SK-N-SH (cell line): Measurements from ENCODE around the gene PEPD.

Experiments
- CTCF ChIP-seq: fragments of 200-600 bp; sonication (generic); IDR thresholded peaks from 2 replicates; pipeline ENCODE4 v1.6.1; 2017; ENCODE audit warnings: antibody characterized with exemption, mild to moderate bottlenecking, moderate library complexity
- EZH2phosphoT487 ChIP-seq: fragments of 200-600 bp; sonication (generic); IDR thresholded peaks from 2 replicates; pipeline ENCODE4 v1.6.1; 2017; ENCODE audit warnings: low read depth, mixed run types, mild to moderate bottlenecking, antibody characterized with exemption, moderate library complexity, borderline replicate concordance
- FOSL2 ChIP-seq: IDR thresholded peaks from 2 replicates; pipeline ENCODE4 v1.4.0; 2012; ENCODE audit warnings: low read depth, mild to moderate bottlenecking, moderate library complexity, borderline replicate concordance
- GATA2 ChIP-seq: sonication (generic); formaldehyde crosslinking; IDR thresholded peaks from 2 replicates; pipeline ENCODE4 v1.5.0; 2020; ENCODE audit warnings: mild to moderate bottlenecking, missing genetic modification reagents
- MAX ChIP-seq: IDR thresholded peaks from 2 replicates; pipeline ENCODE4 v1.4.0; 2012; ENCODE audit warnings: low read depth
- NRF1 ChIP-seq: IDR thresholded peaks from 2 replicates; pipeline ENCODE4 v1.6.1; 2012; ENCODE audit warnings: low read depth, mild to moderate bottlenecking, low read length
- RCOR1 ChIP-seq: fragments of 150-350 bp; IDR thresholded peaks from 2 replicates; pipeline ENCODE4 v1.6.1; 2017; ENCODE audit warnings: antibody characterized with exemption, low read length
- REST ChIP-seq: IDR thresholded peaks from 2 replicates; pipeline ENCODE4 v1.6.1; 2012; ENCODE audit warnings: mild to moderate bottlenecking, low read depth, low read length, moderate library complexity
- RFX5 ChIP-seq: IDR thresholded peaks from 2 replicates; pipeline ENCODE4 v1.6.1; 2012; ENCODE audit warnings: mild to moderate bottlenecking, improper control_type of control experiment, low read length
- RXRA ChIP-seq: IDR thresholded peaks from 2 replicates; pipeline ENCODE4 v1.4.0; 2012; ENCODE audit warnings: low read depth, mild to moderate bottlenecking, borderline replicate concordance
- TAF1 ChIP-seq: IDR thresholded peaks from 2 replicates; pipeline ENCODE4 v1.6.1; 2012; ENCODE audit warnings: low read depth, mild to moderate bottlenecking, low read length, moderate library complexity, borderline replicate concordance
- USF2 ChIP-seq: fragments of 150-350 bp; IDR thresholded peaks from 2 replicates; pipeline ENCODE4 v1.6.1; 2017; ENCODE audit warnings: antibody characterized with exemption, low read length, low read depth, borderline replicate concordance

- TF ChIP-seq TAF1 (no peak), USF2 (no peak), CTCF (no peak), EZH2phosphoT487 (no peak), GATA2 (CRISPR knock-in tag) (no peak), RCOR1 (no peak), MAX (no peak), NRF1 (no peak), FOSL2 (no peak), RFX5 (no peak), REST (no peak), RXRA (no peak)
Observed at GRCh38 chr19:33442706-33443105, 78.9 kb downstream of the PEPD start.
